CD14-positive monocyte (primary cell): ENCODE data around the gene VMP1. TPM values are rescaled to one million over a fixed set of nuclear protein-coding genes. Genes with fewer than 3 reads are reported as not detected.

Experiments used
- DNase-seq, 3 donors: peaks; one replicate each; pipeline ENCODE4 v3.0.0-alpha.2; 2011 to 2022
- H2AFZ ChIP-seq: 2 replicates; pipeline ENCODE4 v1.6.0; 2012; ENCODE audit warnings: mild to moderate bottlenecking, low read depth, low read length, inconsistent platforms; ENCODE audit not compliant: insufficient read depth, poor library complexity, severe bottlenecking
- H3K27ac ChIP-seq, 2 donors: 1 replicate in 1 of 2; 2 replicates in 1 of 2; pipeline ENCODE4 v1.5.1; 2012 to 2013; ENCODE audit warnings: low read length in 2 of 2, control low read depth in 1 of 2, inconsistent platforms in 1 of 2, low read depth in 1 of 2, mild to moderate bottlenecking in 1 of 2
- H3K27me3 ChIP-seq, 2 donors: one replicate each; pipeline versions ENCODE4 v1.6.0 to v1.6.1; 2011 to 2013; ENCODE audit warnings: low read length in 2 of 2; ENCODE audit not compliant: control insufficient read depth in 2 of 2, insufficient read depth in 2 of 2
- H3K36me3 ChIP-seq, 2 donors: replicated peaks in 1 of 2; 1 replicate in 1 of 2; 2 replicates in 1 of 2; pipeline versions ENCODE4 v1.5.1 to v1.6.1; 2012 to 2013; ENCODE audit warnings: low read length in 2 of 2, control low read depth in 1 of 2, inconsistent platforms in 1 of 2, mild to moderate bottlenecking in 1 of 2; ENCODE audit not compliant: insufficient read depth in 2 of 2, control insufficient read depth in 1 of 2
- H3K4me1 ChIP-seq, 2 donors: 1 replicate in 1 of 2; 2 replicates in 1 of 2; pipeline versions ENCODE4 v1.5.1 to v1.6.1; 2012 to 2013; ENCODE audit warnings: low read length in 2 of 2, control low read depth in 1 of 2, inconsistent platforms in 1 of 2, mild to moderate bottlenecking in 1 of 2, moderate library complexity in 1 of 2; ENCODE audit not compliant: insufficient read depth in 2 of 2, control insufficient read depth in 1 of 2
- H3K4me2 ChIP-seq: replicated peaks from 2 replicates; pipeline ENCODE3; 2012; ENCODE audit warnings: low read length, moderate library complexity, mild to moderate bottlenecking; ENCODE audit not compliant: poor library complexity, severe bottlenecking; ENCODE audit errors: extremely low read depth
- H3K4me3 ChIP-seq, 3 experiments: fragments of 200-600 bp in 1 of 3; sonication (generic) in 1 of 3; replicated peaks in 1 of 3; 1 replicate in 2 of 3; 2 replicates in 1 of 3; pipeline ENCODE4 v1.5.1; 2011 to 2013; ENCODE audit warnings: low read length in 3 of 3, mild to moderate bottlenecking in 3 of 3, control low read depth in 2 of 3, low read depth in 2 of 3, inconsistent platforms in 1 of 3, moderate library complexity in 1 of 3
- H3K79me2 ChIP-seq: 2 replicates; pipeline ENCODE4 v1.6.0; 2012; ENCODE audit warnings: mild to moderate bottlenecking, control low read depth, inconsistent platforms, low read length, moderate library complexity; ENCODE audit not compliant: insufficient read depth
- H3K9ac ChIP-seq: 2 replicates; pipeline ENCODE4 v1.6.0; 2017; ENCODE audit warnings: low read length, mild to moderate bottlenecking; ENCODE audit not compliant: insufficient read depth, poor library complexity, severe bottlenecking
- H3K9me3 ChIP-seq, 2 donors: replicated peaks in 1 of 2; 1 replicate in 1 of 2; 2 replicates in 1 of 2; pipeline versions ENCODE4 v1.5.1 to v1.6.1; 2012 to 2013; ENCODE audit warnings: low read length in 2 of 2, control low read depth in 1 of 2; ENCODE audit not compliant: control insufficient read depth in 1 of 2, insufficient read depth in 1 of 2
- H4K20me1 ChIP-seq: 2 replicates; pipeline ENCODE4 v1.6.0; 2012; ENCODE audit warnings: mild to moderate bottlenecking, low read length, control low read depth, moderate library complexity; ENCODE audit not compliant: insufficient read depth
- H3K27ac Mint-ChIP-seq, 7 donors: one replicate each; pipeline ENCODE4 v1.8.0; 2020; ENCODE audit warnings: mild to moderate bottlenecking in 7 of 7, mixed read lengths in 7 of 7, moderate library complexity in 6 of 7, inconsistent platforms in 2 of 7
- H3K27me3 Mint-ChIP-seq, 3 donors: one replicate each; pipeline ENCODE4 v1.8.0; 2021 to 2022; ENCODE audit warnings: low read depth in 3 of 3, mild to moderate bottlenecking in 3 of 3, mixed read lengths in 3 of 3, moderate library complexity in 3 of 3, inconsistent platforms in 1 of 3
- H3K36me3 Mint-ChIP-seq, 2 donors: one replicate each; pipeline ENCODE4 v1.8.0; 2020; ENCODE audit warnings: mixed read lengths in 2 of 2, inconsistent platforms in 1 of 2, mild to moderate bottlenecking in 1 of 2
- H3K4me1 Mint-ChIP-seq: one replicate; pipeline ENCODE4 v1.8.0; 2020; ENCODE audit warnings: mild to moderate bottlenecking, mixed read lengths
- H3K4me3 Mint-ChIP-seq, 2 donors: one replicate each; pipeline ENCODE4 v1.8.0; 2020; ENCODE audit warnings: mild to moderate bottlenecking in 2 of 2, mixed read lengths in 2 of 2, moderate library complexity in 1 of 2
- H3K9me3 Mint-ChIP-seq, 7 donors: one replicate each; pipeline ENCODE4 v1.8.0; 2020 to 2022; ENCODE audit warnings: mixed read lengths in 7 of 7, mild to moderate bottlenecking in 6 of 7, moderate library complexity in 6 of 7, inconsistent platforms in 2 of 7
- CTCF ChIP-seq: fragments of 200-600 bp; IDR thresholded peaks from one replicate; pipeline ENCODE4 v1.8.0; 2022; ENCODE audit warnings: antibody characterized with exemption, mild to moderate bottlenecking
- WGBS: methylation state at CpG from one replicate; pipeline ENCODE4 v1.1.5; 2013; ENCODE audit warnings: missing lambda C conversion rate; ENCODE audit not compliant: insufficient coverage; 5-methylcytosine and 5-hydroxymethylcytosine counted together
- intact Hi-C, 2 donors: fragments of 100-400 bp; cut with micrococcal nuclease; formaldehyde crosslinking; loops; one replicate each; pipeline versions ENCODE4 v1.15.0 to v1.15.1; 2023
- polyA plus RNA-seq, 3 donors: library from polyadenylated mRNA; depleted of rRNA in 1 of 3; unstranded in 2 of 3; stranded (reverse) in 1 of 3; fragments of 300-500 nt in 2 of 3; fragments of >200 nt in 1 of 3; fragmentation: Illumina TruSeq in 2 of 3; gene quantifications; 1 replicate in 2 of 3; 2 replicates in 1 of 3; pipeline ENCODE4 v1.2.3, GENCODE V29; 2012 to 2021

Gene VMP1
- polyA plus RNA-seq, 3 donors, result 246 to 511 (median 386) TPM

DNA sequence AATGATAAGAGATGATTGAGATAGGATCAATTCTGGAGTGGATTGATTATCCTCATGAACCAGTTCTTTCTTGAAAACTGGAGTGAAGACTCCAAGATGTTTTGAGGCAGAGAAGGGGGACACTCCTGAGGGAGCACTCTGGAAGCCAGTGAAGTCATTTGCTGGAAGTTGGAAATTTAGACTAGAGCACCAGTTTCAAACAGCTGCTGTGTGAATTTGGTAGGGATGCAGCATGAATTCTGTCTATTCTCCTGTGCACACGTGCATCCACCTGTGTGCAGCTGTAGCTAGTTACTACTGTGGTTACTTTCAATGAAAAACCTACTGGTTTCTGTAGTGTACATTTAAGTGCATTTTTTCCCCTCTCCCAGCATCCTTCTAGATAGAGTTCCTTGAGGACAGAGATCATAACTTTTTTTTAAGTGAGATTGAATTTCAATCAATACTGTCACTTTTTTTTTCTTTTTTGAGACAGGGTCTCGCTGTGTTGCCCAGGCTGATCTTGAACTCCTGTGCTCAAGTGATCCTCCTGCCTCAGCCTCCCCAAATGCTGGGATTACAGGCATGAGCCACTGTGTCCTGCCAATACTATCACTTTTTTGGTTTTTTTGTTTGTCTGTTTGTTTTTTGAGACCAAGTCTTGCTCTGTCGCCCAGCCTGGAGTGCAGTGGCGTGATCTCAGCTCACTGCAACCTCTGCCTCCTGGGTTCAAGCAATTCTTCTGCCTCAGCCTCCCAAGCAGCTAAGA lies 119.4 kb downstream of the VMP1 start:
- peak overlapping the region in 1 of 2 donors; percentile 16 for H3K27ac ChIP-seq
- H4K20me1 ChIP-seq, result peaks cover 5% of the 10 kb centered on the region
- peaks cover 22 to 38% of the 10 kb centered on the region in 2 donors for H3K4me1 ChIP-seq
- intact Hi-C loops, result loop anchor here (5.0 to 10.0 kb wide), 2 partner anchors 35 to 52 kb away; no protein-coding TSS in a partner anchor
- Mint-ChIP-seq H3K27ac (peak overlapping the region in 4 of 7 donors; percentile 6 to 95 (median 42)), H3K27me3 (no peaks in the 10 kb centered on the region), H3K4me3 (no peak overlapping the region), H3K36me3 (peaks cover 45 to 65% of the 10 kb centered on the region in 2 donors), H3K4me1 (peaks cover 46% of the 10 kb centered on the region), H3K9me3 (no peaks in the 10 kb centered on the region)
- H2AFZ ChIP-seq, result no peak overlapping the region
- no peak overlapping the region for H3K9ac ChIP-seq
- no peak overlapping the region for H3K4me3 ChIP-seq
- peaks cover 19 to 43% of the 10 kb centered on the region in 2 donors for H3K36me3 ChIP-seq
- no peak for DNase-seq
- no peak for TF ChIP-seq CTCF
- H3K4me2 ChIP-seq, result no peak overlapping the region
- WGBS, result 96% methylated on average over 3 of the region's 4 CpGs
- H3K79me2 ChIP-seq, result peaks cover 39% of the 10 kb centered on the region
- H3K27me3 ChIP-seq, result no peaks in the 10 kb centered on the region
- no peaks in the 10 kb centered on the region for H3K9me3 ChIP-seq

DNA sequence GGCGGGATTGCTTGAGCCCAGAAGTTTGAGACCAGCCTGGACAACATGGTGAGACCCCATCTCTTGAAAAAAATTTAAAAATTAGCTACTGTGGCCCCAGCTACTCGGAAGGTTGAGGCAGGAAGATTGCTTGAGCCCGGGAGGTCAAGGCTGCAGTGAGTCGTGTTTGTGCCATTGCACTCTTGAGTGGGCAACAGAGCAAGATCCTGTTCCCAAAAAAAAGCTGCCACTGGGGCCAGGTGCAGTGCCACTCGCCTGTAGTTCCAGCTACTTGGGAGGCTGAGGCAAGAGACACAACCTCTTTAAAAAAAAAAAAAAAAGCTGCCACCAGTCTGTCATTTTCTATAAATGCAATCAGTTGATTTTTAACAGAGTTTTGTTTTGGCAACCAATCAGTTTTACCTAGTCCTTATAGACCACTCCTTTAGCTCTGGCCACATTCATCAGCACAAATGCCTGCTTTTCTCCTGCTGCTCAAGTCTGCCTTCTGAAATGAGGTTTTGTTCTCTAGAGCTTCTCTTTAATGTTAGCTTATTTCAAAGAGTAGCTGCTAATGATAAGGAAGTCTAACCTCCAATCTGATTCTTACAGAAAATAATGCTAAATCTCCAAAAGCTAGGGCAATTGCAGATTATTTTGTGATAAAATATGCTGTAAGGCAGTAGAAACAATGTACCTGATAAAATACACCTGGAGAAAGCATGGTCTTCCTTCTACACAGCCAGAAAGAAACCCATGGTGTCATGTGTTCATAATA lies 120.4 kb downstream of the VMP1 start:
- Histone ChIP-seq H2AFZ (no peak overlapping the region), H3K27me3 (no peaks in the 10 kb centered on the region), H4K20me1 (peaks cover 5% of the 10 kb centered on the region), H3K27ac (peak overlapping the region in 1 of 2 donors; percentile 86), H3K9ac (no peak overlapping the region), H3K36me3 (peaks cover 13 to 32% of the 10 kb centered on the region in 2 donors), H3K79me2 (peaks cover 39% of the 10 kb centered on the region), H3K4me2 (no peak overlapping the region), H3K4me3 (no peak overlapping the region), H3K4me1 (peaks cover 22 to 38% of the 10 kb centered on the region in 2 donors), H3K9me3 (no peaks in the 10 kb centered on the region)
- Mint-ChIP-seq H3K9me3 (no peaks in the 10 kb centered on the region), H3K36me3 (peaks cover 40 to 64% of the 10 kb centered on the region in 2 donors), H3K4me1 (peaks cover 46% of the 10 kb centered on the region), H3K4me3 (no peak overlapping the region), H3K27ac (peak overlapping the region; percentile 45 to 95 (median 90)), H3K27me3 (no peaks in the 10 kb centered on the region)
- intact Hi-C loops, result loop anchor here (5.0 to 10.0 kb wide), 2 partner anchors 36 to 53 kb away; no protein-coding TSS in a partner anchor
- TF ChIP-seq CTCF, result no peak
- WGBS, result 71% methylated on average over 4 of the region's 5 CpGs
- no peak for DNase-seq
